Psoas muscle (tissue), 8 donors: ENCODE measurements around the gene CCDC92B. TPM values are rescaled to one million over a fixed set of nuclear protein-coding genes. Genes with fewer than 3 reads are reported as not detected.
"Not testable (repeated sequence)": the region's sequence is repeated elsewhere in the genome, so short reads cannot be mapped to it uniquely, and the experiment has no call there.

Source experiments
- ATAC-seq, 4 donors: fragments of 200-7000 bp; cut with Tn5 transposase; one replicate each; pipeline ENCODE4 v1.9.1; 2020; ENCODE audit warnings: moderate library complexity in 3 of 4, mild to moderate bottlenecking in 2 of 4
- DNase-seq, 2 donors: peaks; one replicate each; pipeline ENCODE4 v3.0.0-alpha.2; 2020
- H3K27ac ChIP-seq: fragments of 200-600 bp; one replicate; pipeline ENCODE4 v1.8.0; 2022
- H3K27me3 ChIP-seq, 3 donors: fragments of 200-600 bp in 1 of 3; one replicate each; pipeline versions ENCODE4 v1.6.1 to v1.8.0; 2013 to 2022; ENCODE audit warnings: low read length in 2 of 3, mild to moderate bottlenecking in 2 of 3, moderate library complexity in 1 of 3; ENCODE audit not compliant: insufficient read depth in 3 of 3
- H3K36me3 ChIP-seq, 2 donors: fragments of 200-600 bp in 1 of 2; one replicate each; pipeline versions ENCODE4 v1.6.1 to v1.8.0; 2013 to 2022; ENCODE audit warnings: low read depth in 1 of 2, mild to moderate bottlenecking in 1 of 2, moderate library complexity in 1 of 2; ENCODE audit not compliant: insufficient read depth in 1 of 2
- H3K4me1 ChIP-seq: fragments of 200-600 bp; one replicate; pipeline ENCODE4 v1.8.0; 2022
- H3K4me3 ChIP-seq: fragments of 200-600 bp; one replicate; pipeline ENCODE4 v1.8.0; 2022; ENCODE audit warnings: mild to moderate bottlenecking
- H3K9me3 ChIP-seq: fragments of 200-600 bp; one replicate; pipeline ENCODE4 v1.8.0; 2022
- WGBS, 3 donors: extraction: QIAGEN DNeasy Blood & Tissue Kit; methylation state at CpG; one replicate each; pipeline versions ENCODE4 v1.1.6 to v1.1.7; 2013; 5-methylcytosine and 5-hydroxymethylcytosine counted together
- intact Hi-C, 2 donors: fragments of 100-400 bp; cut with DNase I; formaldehyde crosslinking; loops; one replicate each; pipeline versions ENCODE4 v1.11.0 to v1.14.2; 2022
- polyA plus RNA-seq, 3 donors: library from polyadenylated mRNA; stranded (reverse); fragments of 200-250 nt; gene quantifications; one replicate each; pipeline ENCODE4 v1.2.3, GENCODE V29; 2013
- total RNA-seq, 4 donors: library from RNA; stranded (reverse); fragmentation: NEBNext Ultra II Directional in 2 of 4; extraction: Animal tissue kit (Norgen Biotek cat#: 25700) in 2 of 4; gene quantifications; one replicate each; pipeline versions ENCODE4 v1.2.1 to v1.2.4, GENCODE V29; 2021 to 2023
- TF ChIP-seq, protein P1 (sequence below): fragments of 200-600 bp; IDR thresholded peaks from one replicate; pipeline ENCODE4 v1.8.0; 2022; ENCODE audit warnings: antibody characterized with exemption
- donor health status: healthy with polysubstance abuse.
- donor health status: DM: no; HTN: no; CAD: no; lungs with moderate emphysema.
- donor health status: Bipolar disorder and iron deficiency.
- donor health status: healthy.
- donor health status: DM: yes; HTN: yes; CAD: no.
- donor health status: DM: no; HTN: no; CAD: no.
- donor health status: DM: no; HTN: no; CAD: no.
- donor health status: DM: yes; HTN: yes; CAD: no.

CCDC92B gene
- total and polyA plus RNA-seq, 7 donors: 0.01 to 0.23 (median 0.07) TPM; not detected in 3

DNA sequence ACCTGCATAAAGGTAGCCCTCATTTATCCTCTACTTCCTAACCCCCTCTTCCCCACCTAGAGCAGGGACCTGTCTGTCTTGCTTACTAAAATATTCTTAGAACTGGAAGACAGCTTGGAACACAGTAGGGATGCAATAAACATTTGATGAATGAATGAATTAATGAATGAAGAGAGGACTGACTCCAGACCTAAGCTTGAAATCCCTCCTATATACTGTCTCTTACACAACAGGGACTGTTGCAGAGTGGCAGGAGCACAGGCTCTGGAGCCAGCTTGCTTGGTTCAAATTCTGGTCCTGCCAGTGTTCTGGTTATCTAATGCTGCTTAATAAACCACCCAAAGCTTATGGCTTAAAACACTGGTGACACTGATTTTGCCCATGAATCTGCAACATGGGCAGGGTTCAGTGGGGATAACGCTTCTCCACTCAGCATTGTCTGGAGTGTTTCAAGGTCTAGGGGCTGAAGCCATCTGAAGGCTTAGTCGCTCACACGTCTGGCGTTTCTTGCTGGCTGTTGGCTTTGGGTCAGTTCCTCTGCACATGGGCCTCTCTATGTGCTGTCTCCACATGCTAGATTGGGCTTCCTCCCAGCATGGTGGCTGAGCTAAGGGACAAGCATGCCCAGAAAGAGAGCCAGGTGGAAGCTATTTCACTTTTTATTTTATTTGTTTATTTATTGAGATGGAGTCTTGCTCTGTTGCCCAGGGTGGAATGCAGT lies 34.0 kb upstream of the CCDC92B start:
- Histone ChIP-seq H3K27me3 (peaks cover 0 to 15% (median 9%) of the 10 kb centered on the region in 3 donors), H3K27ac (no peak overlapping the region), H3K4me3 (no peak overlapping the region), H3K4me1 (no peaks in the 10 kb centered on the region), H3K36me3 (no peaks in the 10 kb centered on the region), H3K9me3 (peaks cover 5% of the 10 kb centered on the region)
- intact Hi-C loops: no loop called here
- DNase-seq (no peak), ATAC-seq (no peak)
- 74 to 84% (median 82%) methylated on average over 4 of the region's 4 CpGs for WGBS, 3 donors
- TF ChIP-seq, protein P1, sequence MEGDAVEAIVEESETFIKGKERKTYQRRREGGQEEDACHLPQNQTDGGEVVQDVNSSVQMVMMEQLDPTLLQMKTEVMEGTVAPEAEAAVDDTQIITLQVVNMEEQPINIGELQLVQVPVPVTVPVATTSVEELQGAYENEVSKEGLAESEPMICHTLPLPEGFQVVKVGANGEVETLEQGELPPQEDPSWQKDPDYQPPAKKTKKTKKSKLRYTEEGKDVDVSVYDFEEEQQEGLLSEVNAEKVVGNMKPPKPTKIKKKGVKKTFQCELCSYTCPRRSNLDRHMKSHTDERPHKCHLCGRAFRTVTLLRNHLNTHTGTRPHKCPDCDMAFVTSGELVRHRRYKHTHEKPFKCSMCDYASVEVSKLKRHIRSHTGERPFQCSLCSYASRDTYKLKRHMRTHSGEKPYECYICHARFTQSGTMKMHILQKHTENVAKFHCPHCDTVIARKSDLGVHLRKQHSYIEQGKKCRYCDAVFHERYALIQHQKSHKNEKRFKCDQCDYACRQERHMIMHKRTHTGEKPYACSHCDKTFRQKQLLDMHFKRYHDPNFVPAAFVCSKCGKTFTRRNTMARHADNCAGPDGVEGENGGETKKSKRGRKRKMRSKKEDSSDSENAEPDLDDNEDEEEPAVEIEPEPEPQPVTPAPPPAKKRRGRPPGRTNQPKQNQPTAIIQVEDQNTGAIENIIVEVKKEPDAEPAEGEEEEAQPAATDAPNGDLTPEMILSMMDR: no peak

GRCh38 chr17:2782055-2782454 lies 32.6 kb upstream of the CCDC92B start:
- no peaks in the 10 kb centered on the region for H3K4me1 ChIP-seq
- DNase-seq: no peak
- WGBS, 3 donors: 32 to 40% (median 38%) methylated on average over 6 of the region's 6 CpGs
- no peak overlapping the region for H3K4me3 ChIP-seq
- peaks cover 0 to 25% (median 13%) of the 10 kb centered on the region in 3 donors for H3K27me3 ChIP-seq
- TF ChIP-seq, protein P1: no peak
- intact Hi-C loops: no loop called here
- H3K27ac ChIP-seq: no peak overlapping the region
- H3K36me3 ChIP-seq: no peaks in the 10 kb centered on the region
- H3K9me3 ChIP-seq: peaks cover 5% of the 10 kb centered on the region
- no peak for ATAC-seq

DNA sequence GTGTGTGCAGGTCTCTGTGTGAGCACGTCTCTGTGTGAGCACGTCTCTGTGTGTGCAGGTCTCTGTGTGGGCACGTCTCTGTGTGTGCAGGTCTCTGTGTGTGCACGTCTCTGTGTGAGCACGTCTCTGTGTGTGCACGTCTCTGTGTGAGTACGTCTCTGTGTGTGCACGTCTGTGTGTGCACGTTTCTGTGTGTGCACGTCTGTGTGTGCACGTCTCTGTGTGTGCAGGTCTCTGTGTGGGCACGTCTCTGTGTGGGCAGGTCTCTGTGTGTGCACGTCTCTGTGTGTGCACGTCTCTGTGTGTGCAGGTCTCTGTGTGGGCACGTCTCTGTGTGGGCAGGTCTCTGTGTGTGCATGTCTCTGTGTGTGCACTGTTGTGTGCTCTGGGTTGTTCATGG lies 32.1 kb upstream of the CCDC92B start:
- H3K9me3 ChIP-seq, H3K27ac ChIP-seq, H3K36me3 ChIP-seq, H3K4me3 ChIP-seq, DNase-seq, intact Hi-C loops, H3K4me1 ChIP-seq, ATAC-seq: not testable (repeated sequence)
- 84 to 88% (median 87%) methylated on average over 15 of the region's 15 CpGs for WGBS, 3 donors
- peaks cover 0 to 29% (median 17%) of the 10 kb centered on the region in 3 donors for H3K27me3 ChIP-seq

- Histone ChIP-seq H3K4me1 (no peaks in the 10 kb centered on the region), H3K36me3 (no peaks in the 10 kb centered on the region), H3K4me3 (no peak overlapping the region), H3K27me3 (peaks cover 0 to 29% (median 14%) of the 10 kb centered on the region in 3 donors), H3K9me3 (peaks cover 5% of the 10 kb centered on the region), H3K27ac (no peak overlapping the region)
- 65 to 74% (median 72%) methylated on average over 9 of the region's 9 CpGs for WGBS, 3 donors
- intact Hi-C loops: no loop called here
- TF ChIP-seq, protein P1: no peak
- DNase-seq: no peak
- ATAC-seq: no peak
Measured at GRCh38 chr17:2780931-2781454, 31.5 kb upstream of the CCDC92B start.

DNA sequence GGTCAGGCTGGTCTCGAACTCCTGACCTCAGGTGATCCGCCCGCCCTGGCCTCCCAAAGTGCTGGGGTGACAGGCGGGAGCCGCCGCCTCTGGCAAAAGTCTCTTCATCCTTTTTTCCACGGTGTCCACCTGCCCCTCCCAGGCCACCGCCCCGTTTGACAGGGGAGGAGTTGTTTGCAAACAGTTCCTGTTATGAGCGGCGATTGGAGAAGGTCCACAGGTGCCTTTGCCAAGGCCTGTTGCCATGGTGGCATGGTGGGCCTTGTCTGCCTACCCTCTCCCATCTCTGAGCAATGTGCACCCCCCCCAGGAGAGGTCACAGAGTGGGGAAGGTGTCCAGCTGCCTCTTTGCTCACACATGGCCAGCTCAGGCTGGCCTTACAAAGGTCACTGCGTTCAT lies 30.8 kb upstream of the CCDC92B start:
- DNase-seq (no peak), ATAC-seq (no peak)
- WGBS, 3 donors: 80 to 86% (median 80%) methylated on average over 12 of the region's 12 CpGs
- Histone ChIP-seq H3K27me3 (peaks cover 0 to 35% (median 17%) of the 10 kb centered on the region in 3 donors), H3K27ac (no peak overlapping the region), H3K9me3 (peaks cover 5% of the 10 kb centered on the region), H3K36me3 (no peaks in the 10 kb centered on the region), H3K4me3 (no peak overlapping the region), H3K4me1 (no peaks in the 10 kb centered on the region)
- TF ChIP-seq, protein P1: no peak
- intact Hi-C loops: no loop called here
